Body of pancreas (tissue), 4 donors: ENCODE data around the gene BTNL9. TPM values are rescaled to one million over a fixed set of nuclear protein-coding genes. Genes with fewer than 3 reads are reported as not detected.

Experiments used
- ATAC-seq: fragments of 150-250 bp; one replicate; pipeline ENCODE4 v1.9.1; 2016
- DNase-seq, 4 donors: peaks; one replicate each; pipeline ENCODE4 v3.0.0-alpha.2; 2019
- H3K27ac ChIP-seq, 4 donors: fragments of 200-600 bp; sonication (generic); 1 replicate in 3 of 4; 2 replicates in 1 of 4; pipeline versions ENCODE4 v1.5.1 to v1.6.1; 2016 to 2019; ENCODE audit warnings: mild to moderate bottlenecking in 1 of 4, mixed read lengths in 1 of 4, moderate library complexity in 1 of 4
- H3K27me3 ChIP-seq, 2 donors: fragments of 200-600 bp; sonication (generic); one replicate each; pipeline ENCODE4 v1.6.0; 2016; ENCODE audit warnings: mild to moderate bottlenecking in 1 of 2
- H3K36me3 ChIP-seq, 2 donors: fragments of 200-600 bp; sonication (generic); replicated peaks in 1 of 2; 2 replicates each; pipeline ENCODE4 v1.5.1; 2016; ENCODE audit warnings: low read depth in 2 of 2; ENCODE audit not compliant: insufficient read depth in 1 of 2
- H3K4me1 ChIP-seq: fragments of 200-600 bp; sonication (generic); one replicate; pipeline ENCODE4 v1.6.0; 2016
- H3K4me3 ChIP-seq, 2 donors: fragments of 200-600 bp; sonication (generic); 1 replicate in 1 of 2; 2 replicates in 1 of 2; pipeline ENCODE4 v1.5.1; 2016 to 2019
- H3K9me3 ChIP-seq, 3 donors: fragments of 200-600 bp; sonication (generic); 1 replicate in 2 of 3; 2 replicates in 1 of 3; pipeline ENCODE4 v1.5.1; 2016
- POLR2A ChIP-seq, 3 donors: fragments of 450-650 bp; IDR thresholded peaks; one replicate each; pipeline ENCODE4 v1.6.1; 2016; ENCODE audit warnings: antibody characterized with exemption in 3 of 3, mild to moderate bottlenecking in 2 of 3
- WGBS, 2 donors: methylation state at CpG; one replicate each; pipeline ENCODE4 v1.1.5; 2017; 5-methylcytosine and 5-hydroxymethylcytosine counted together
- intact Hi-C: fragments of 100-400 bp; cut with DNase I; formaldehyde crosslinking; loops from one replicate; pipeline ENCODE4 v1.15.1; 2023
- total RNA-seq, 2 donors: library from RNA; depleted of rRNA; stranded (reverse); fragments of >200 nt; gene quantifications; one replicate each; pipeline ENCODE4 v1.1.0, GENCODE V29; 2016
- TF ChIP-seq, protein P1 (sequence below), 7 experiments: fragments of 450-650 bp in 4 of 7; fragments of 200-600 bp in 3 of 7; sonication (generic) in 3 of 7; IDR thresholded peaks; one replicate each; pipeline ENCODE4 v1.5.1; 2016 to 2019; ENCODE audit warnings: antibody characterized with exemption in 7 of 7

BTNL9 gene
- total RNA-seq, 2 donors from 2014 or later = 20.2 to 41.5 TPM

DNA sequence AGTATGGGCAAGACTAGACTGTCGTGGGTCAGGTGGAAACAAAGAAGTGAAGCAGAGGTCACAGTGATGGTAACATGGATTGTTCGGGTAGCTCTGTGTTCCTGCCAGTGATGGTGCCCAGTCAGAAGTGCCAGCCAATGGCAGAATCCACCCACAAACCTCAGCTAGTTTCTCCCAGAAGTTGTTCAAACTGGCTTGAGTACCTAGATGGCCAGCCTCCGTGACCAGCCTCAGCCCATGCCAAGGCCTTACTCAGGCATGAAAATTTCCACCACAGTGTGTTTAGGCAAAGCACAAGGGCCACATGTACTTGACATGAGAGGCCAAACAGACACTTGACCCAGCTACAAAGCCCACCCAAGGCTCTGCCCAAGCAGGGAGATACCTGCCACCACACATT, 19.4 kb upstream of the BTNL9 start:
- ATAC-seq (no peak), DNase-seq (no peak)
- 76 to 85% methylated on average over 2 to 3 of the region's 3 CpGs for WGBS, 2 donors
- no peak overlapping the region for H3K4me3 ChIP-seq
- no peak for TF ChIP-seq POLR2A (IDR thresholded peaks at IDR 0.05)
- TF ChIP-seq, protein P1, sequence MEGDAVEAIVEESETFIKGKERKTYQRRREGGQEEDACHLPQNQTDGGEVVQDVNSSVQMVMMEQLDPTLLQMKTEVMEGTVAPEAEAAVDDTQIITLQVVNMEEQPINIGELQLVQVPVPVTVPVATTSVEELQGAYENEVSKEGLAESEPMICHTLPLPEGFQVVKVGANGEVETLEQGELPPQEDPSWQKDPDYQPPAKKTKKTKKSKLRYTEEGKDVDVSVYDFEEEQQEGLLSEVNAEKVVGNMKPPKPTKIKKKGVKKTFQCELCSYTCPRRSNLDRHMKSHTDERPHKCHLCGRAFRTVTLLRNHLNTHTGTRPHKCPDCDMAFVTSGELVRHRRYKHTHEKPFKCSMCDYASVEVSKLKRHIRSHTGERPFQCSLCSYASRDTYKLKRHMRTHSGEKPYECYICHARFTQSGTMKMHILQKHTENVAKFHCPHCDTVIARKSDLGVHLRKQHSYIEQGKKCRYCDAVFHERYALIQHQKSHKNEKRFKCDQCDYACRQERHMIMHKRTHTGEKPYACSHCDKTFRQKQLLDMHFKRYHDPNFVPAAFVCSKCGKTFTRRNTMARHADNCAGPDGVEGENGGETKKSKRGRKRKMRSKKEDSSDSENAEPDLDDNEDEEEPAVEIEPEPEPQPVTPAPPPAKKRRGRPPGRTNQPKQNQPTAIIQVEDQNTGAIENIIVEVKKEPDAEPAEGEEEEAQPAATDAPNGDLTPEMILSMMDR (IDR thresholded peaks at IDR 0.05) = no peak
- no peak overlapping the region for H3K27ac ChIP-seq
- H3K9me3 ChIP-seq = no peaks in the 10 kb centered on the region
- no peaks in the 10 kb centered on the region for H3K27me3 ChIP-seq
- no peaks in the 10 kb centered on the region for H3K4me1 ChIP-seq
- no peaks in the 10 kb centered on the region for H3K36me3 ChIP-seq
- intact Hi-C loops = no loop called here

DNA sequence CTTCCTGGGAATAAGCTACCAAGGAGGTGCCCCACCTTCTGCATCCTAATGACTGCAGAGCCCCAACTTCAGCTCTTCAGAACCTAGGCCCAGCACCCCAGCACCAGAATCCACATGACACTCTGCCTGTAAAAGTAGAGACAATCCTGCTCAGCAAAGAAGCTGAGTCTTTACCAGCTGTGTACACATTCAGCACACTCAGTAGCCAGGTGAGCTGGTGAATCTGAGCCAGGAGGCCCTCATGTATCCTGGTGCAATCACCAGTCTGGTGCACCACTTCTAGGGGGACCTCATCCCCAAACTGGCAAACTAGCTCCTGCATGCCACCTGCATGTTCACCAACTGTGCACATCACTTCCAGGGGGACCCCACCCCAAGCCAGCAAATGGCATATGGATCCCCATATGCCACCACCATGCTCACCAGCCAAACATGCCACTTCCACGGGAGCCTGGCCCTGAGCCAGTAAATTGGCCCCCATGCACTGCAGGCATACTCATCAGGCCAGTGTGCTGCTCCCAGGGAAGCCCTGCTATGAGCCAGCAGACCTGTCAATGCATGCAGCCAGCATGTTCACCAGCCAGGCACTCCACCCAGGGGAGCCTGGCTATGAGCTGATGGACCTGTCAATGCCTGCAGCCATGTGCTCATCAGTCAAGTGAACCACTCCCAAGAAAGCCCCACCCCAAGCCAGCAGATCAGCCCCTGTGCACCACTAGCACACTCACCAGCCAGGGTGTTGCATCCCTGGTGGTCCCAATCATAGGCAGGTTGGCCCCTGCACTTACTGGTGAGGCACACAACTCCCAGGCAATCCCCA, 15.6 kb upstream of the BTNL9 start:
- DNase-seq (peak in 1 of 4 donors; percentile 64), ATAC-seq (peak; percentile 58)
- H3K4me3 ChIP-seq = no peak overlapping the region
- no peaks in the 10 kb centered on the region for H3K27me3 ChIP-seq
- no peaks in the 10 kb centered on the region for H3K9me3 ChIP-seq
- intact Hi-C loops = no loop called here
- no peaks in the 10 kb centered on the region for H3K36me3 ChIP-seq
- WGBS, 2 donors = 42 to 60% methylated on average over 1 of the region's 1 CpG
- H3K4me1 ChIP-seq = no peaks in the 10 kb centered on the region
- H3K27ac ChIP-seq = peak overlapping the region in 1 of 4 donors; percentile 12
- no peak for TF ChIP-seq POLR2A (IDR thresholded peaks at IDR 0.05)
- TF ChIP-seq, protein P1 (IDR thresholded peaks at IDR 0.05) = no peak

DNA sequence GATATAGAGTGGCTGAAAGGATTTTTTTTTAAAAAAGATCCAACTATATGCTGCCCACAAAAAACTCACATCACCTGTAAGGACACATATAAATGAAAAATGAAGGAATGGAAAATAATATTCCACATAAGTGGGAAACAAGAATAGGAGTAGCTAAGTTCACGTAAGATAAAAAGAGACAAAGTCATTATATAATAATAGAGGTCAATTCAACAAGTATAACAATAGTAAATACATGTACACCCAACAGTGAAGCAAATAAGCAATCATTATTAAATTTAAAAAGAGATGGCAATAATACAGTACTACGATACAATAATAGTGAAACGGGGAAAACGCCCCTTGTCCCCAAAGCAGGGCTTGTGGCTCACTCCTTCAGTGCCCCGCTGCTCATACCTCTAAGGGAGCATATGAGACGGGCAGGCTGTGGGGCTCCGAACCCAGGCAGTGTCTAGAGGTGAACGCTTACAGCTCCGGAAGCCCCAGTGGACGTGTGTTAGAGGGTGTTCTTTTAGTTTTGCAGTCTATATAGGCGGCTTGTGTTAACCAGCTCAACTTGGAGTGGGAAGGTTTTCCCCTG, 12.5 kb upstream of the BTNL9 start:
- intact Hi-C loops = no loop called here
- Histone ChIP-seq H3K4me1 (no peaks in the 10 kb centered on the region), H3K36me3 (no peaks in the 10 kb centered on the region), H3K27me3 (no peaks in the 10 kb centered on the region), H3K27ac (peak overlapping the region in 1 of 4 donors; percentile 7), H3K9me3 (no peaks in the 10 kb centered on the region), H3K4me3 (no peak overlapping the region)
- no peak for DNase-seq
- TF ChIP-seq POLR2A (IDR thresholded peaks at IDR 0.05) = no peak
- TF ChIP-seq, protein P1 (IDR thresholded peaks at IDR 0.05) = no peak
- 75 to 94% methylated on average over 11 of the region's 11 CpGs for WGBS, 2 donors
- no peak for ATAC-seq

DNA sequence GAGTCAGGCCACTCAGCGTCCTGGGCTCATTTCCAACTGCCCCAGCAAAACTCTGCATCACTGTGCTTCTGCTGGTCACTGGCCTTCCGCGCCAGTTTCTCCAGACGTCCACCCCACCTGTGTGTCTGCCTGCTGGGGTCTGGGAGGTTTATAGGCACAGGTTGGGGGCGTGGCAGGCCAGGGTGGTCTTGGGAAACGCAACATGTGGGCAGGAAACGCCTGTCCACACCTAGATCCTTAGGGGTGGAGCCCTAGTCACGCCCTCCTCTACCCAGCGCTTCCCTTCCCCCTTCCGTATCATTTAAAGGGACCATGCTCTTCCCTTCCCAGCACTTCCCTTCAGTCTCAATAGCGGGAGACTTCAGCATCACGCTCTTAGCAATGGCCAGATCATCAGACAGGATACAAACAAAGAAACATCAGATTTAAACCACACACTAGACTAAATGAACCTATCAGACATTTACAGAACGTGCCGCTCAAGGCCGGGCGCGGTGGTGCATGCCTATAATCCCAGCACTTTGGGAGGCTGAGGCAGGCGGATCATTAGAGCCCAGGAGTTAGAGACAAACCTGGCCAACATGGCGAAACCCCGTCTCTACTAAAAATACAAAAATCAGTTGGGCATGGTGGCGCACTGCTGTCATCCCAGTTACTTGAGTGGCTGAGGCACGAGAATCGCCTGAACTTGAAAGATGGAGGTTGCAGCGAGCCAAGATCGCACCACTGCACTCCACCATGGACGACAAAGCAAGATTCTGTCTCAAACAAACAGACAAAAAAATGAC, 11.8 kb upstream of the BTNL9 start:
- no peaks in the 10 kb centered on the region for H3K4me1 ChIP-seq
- H3K9me3 ChIP-seq = no peaks in the 10 kb centered on the region
- intact Hi-C loops = no loop called here
- peak in 2 of 3 donors; percentile 44 to 72 for TF ChIP-seq POLR2A (IDR thresholded peaks at IDR 0.05)
- TF ChIP-seq, protein P1 (IDR thresholded peaks at IDR 0.05) = no peak
- no peak overlapping the region for H3K4me3 ChIP-seq
- DNase-seq (peak in 3 of 4 donors; percentile 28 to 74 (median 34)), ATAC-seq (peak; percentile 79)
- no peaks in the 10 kb centered on the region for H3K36me3 ChIP-seq
- no peaks in the 10 kb centered on the region for H3K27me3 ChIP-seq
- peak overlapping the region in 1 of 4 donors; percentile 7 for H3K27ac ChIP-seq
- 71 to 84% methylated on average over 23 to 26 of the region's 26 CpGs for WGBS, 2 donors
